ENCODE results near the gene PBRM1. TPM values are rescaled to one million over a fixed set of nuclear protein-coding genes. Genes with fewer than 3 reads are reported as not detected.
A peak's percentile ranks its signal among the peaks of the same experiment; 100 is the strongest.
"Not testable (repeated sequence)": the region's sequence is repeated elsewhere in the genome, so short reads cannot be mapped to it uniquely, and the experiment has no call there.

Gene PBRM1
- total RNA-seq, result 107 and 109 TPM in 2 replicates
- long read RNA-seq, partial matches to known transcripts, result 54 of 75 reads
- long read RNA-seq, other reads (novel, unspliced or antisense), result 21 of 75 reads

DNA sequence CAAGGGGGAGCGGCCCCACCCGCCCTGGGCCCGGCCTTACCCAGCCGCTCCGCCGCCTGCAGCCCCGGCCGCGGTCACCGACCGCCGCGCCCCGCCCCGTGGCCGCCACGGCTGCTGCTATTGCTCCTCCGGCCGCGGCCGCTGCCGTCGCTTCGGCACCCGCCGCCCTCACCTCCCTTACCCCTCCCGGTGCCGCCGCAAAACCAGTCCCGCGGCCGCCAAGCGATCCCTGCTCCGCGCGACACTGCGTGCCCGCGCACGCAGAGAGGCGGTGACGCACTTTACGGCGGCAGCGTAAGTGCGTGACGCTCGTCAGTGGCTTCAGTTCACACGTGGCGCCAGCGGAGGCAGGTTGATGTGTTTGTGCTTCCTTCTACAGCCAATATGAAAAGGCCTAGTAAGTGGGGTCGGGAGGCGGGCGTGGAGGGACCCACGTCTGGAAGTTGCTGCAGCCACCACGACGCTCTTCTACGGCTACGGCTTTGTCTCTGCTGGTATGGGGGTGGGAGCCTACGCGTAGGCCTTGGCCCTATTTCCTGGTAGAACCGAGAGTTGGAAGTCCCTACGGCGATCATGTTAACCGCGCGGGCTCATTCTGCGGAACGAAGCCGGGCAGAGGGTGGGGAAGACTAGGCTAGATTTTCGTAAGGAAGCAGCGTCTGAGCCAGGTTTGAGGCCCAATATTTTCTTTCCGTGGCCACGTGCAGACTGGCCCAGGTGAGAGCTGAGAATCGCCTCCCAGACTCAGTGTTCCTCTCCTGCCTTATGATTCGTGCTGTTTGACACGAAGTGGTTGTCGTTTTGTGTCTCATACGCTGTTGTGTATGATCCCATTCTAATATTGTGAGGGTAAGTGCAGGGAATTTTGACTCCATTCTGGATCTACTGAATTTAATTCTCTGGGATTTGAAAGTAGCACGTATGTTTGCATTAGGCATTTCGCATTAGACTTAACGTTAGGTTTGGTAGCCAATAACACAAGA lies at the start of gene PBRM1, which contains the start of gene GNL3:
PBRM1 (minus strand) TSS at position 205 of the 983 bp plus-strand sequence.
GNL3 (plus strand) TSS at position 324 of the 983 bp plus-strand sequence; CDS start at position 385, 61 bp downstream.
- Mint-ChIP-seq H3K36me3 (ENCODE audit: low read depth) (peaks cover 15% of the 10 kb centered on the region), H3K27ac (ENCODE audit: unreplicated experiment) (peak within 1 kb of the TSS; percentile 98), H3K9me3 (no peaks in the 10 kb centered on the region), H3K4me1 (peaks cover 60% of the 10 kb centered on the region), H3K27me3 (ENCODE audit: low read depth) (no peaks in the 10 kb centered on the region), H3K4me3 (peak within 1 kb of the TSS; percentile 98)
- peak; percentile 87 for DNase-seq (ENCODE audit: low read depth, low spot score)
- TF ChIP-seq, protein P1, sequence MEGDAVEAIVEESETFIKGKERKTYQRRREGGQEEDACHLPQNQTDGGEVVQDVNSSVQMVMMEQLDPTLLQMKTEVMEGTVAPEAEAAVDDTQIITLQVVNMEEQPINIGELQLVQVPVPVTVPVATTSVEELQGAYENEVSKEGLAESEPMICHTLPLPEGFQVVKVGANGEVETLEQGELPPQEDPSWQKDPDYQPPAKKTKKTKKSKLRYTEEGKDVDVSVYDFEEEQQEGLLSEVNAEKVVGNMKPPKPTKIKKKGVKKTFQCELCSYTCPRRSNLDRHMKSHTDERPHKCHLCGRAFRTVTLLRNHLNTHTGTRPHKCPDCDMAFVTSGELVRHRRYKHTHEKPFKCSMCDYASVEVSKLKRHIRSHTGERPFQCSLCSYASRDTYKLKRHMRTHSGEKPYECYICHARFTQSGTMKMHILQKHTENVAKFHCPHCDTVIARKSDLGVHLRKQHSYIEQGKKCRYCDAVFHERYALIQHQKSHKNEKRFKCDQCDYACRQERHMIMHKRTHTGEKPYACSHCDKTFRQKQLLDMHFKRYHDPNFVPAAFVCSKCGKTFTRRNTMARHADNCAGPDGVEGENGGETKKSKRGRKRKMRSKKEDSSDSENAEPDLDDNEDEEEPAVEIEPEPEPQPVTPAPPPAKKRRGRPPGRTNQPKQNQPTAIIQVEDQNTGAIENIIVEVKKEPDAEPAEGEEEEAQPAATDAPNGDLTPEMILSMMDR (conservative IDR thresholded peaks at IDR 0.05), result no peak

DNA sequence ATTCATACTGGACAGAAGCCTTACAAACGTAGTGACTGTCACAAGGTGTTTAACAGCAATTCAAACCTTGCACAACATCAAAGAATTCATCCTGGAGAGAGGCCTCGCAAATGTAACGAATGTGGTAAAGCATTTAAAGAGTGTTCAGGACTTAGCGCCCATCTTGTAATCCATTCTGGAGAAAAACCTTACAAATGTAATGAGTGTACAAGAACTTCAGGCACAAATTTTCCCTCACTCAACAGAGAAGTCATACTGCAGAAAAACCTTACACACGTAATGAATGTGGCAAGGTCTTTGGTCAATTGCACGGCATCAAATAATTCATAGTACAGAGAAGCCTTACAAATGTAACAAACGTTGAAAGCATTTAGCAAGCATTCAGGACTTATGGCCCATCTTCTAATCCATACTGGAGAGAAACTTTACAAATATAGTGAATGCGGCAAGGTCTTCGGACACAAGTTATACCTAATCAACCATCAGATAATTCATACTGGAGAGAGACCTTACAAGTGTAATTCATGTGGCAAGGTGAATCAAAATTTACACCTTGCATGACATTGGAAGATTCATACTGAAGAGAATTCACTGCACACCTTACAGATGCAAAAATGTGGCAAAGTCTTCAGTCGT lies 47.7 kb upstream of the PBRM1 start:
- no peak overlapping the region for H3K4me3 Mint-ChIP-seq
- H3K36me3 Mint-ChIP-seq (ENCODE audit: low read depth), result peaks cover 63% of the 10 kb centered on the region
- H3K4me1 Mint-ChIP-seq, result no peaks in the 10 kb centered on the region
- H3K27ac Mint-ChIP-seq (ENCODE audit: unreplicated experiment), result no peak overlapping the region
- TF ChIP-seq, protein P1 (conservative IDR thresholded peaks at IDR 0.05), result no peak
- H3K27me3 Mint-ChIP-seq (ENCODE audit: low read depth), result no peaks in the 10 kb centered on the region
- no peak for DNase-seq (ENCODE audit: low read depth, low spot score)
- peaks cover 7% of the 10 kb centered on the region for H3K9me3 Mint-ChIP-seq

DNA sequence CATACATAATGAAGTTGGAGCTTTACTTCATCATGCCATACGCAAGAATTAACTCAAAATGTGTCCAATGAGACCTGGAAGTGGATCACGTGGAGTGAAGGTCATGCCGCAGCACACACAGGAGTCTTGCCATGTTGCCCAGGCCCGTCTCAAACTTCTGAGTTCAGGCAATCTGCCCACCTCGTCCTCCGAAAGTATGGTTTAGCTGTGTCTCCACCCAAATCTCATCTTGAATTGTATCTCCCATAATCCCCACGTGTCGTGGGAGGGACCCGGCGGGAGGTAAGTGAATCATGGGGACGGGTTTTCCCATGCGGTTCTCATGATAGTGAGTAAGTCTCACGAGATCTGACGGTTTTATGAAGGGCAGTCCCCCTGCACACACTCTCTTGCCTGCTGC lies 45.9 kb upstream of the PBRM1 start:
- Mint-ChIP-seq H3K4me1 (no peaks in the 10 kb centered on the region), H3K4me3 (no peak overlapping the region), H3K27me3 (ENCODE audit: low read depth) (no peaks in the 10 kb centered on the region), H3K36me3 (ENCODE audit: low read depth) (peaks cover 69% of the 10 kb centered on the region), H3K27ac (ENCODE audit: unreplicated experiment) (no peak overlapping the region), H3K9me3 (peaks cover 8% of the 10 kb centered on the region)
- TF ChIP-seq, protein P1 (conservative IDR thresholded peaks at IDR 0.05), result no peak
- no peak for DNase-seq (ENCODE audit: low read depth, low spot score)

DNA sequence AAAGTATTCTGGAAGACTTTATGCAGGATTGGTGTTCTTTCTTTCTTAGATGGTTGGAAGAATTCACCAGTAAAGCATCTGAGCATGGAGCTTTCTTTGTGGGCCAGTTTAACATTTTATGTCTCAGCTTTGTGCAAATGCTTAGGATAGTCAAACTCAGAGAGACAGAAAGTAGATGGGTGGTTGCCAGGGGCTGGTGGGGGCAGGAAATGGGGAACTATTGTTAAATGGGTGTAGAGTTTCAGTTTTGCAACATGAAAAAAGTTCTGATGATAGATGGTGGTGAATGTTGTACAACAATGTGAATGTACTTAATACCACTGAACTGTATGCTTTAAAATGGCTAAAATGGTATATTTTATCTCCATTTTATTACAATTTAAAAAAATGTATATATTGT lies 45.0 kb upstream of the PBRM1 start:
- H3K4me1 Mint-ChIP-seq, result no peaks in the 10 kb centered on the region
- TF ChIP-seq, protein P1 (conservative IDR thresholded peaks at IDR 0.05), result no peak
- H3K4me3 Mint-ChIP-seq, result no peak overlapping the region
- H3K9me3 Mint-ChIP-seq, result peaks cover 8% of the 10 kb centered on the region
- H3K36me3 Mint-ChIP-seq (ENCODE audit: low read depth), result peaks cover 67% of the 10 kb centered on the region
- no peak for DNase-seq (ENCODE audit: low read depth, low spot score)
- H3K27me3 Mint-ChIP-seq (ENCODE audit: low read depth), result no peaks in the 10 kb centered on the region
- H3K27ac Mint-ChIP-seq (ENCODE audit: unreplicated experiment), result no peak overlapping the region

DNA sequence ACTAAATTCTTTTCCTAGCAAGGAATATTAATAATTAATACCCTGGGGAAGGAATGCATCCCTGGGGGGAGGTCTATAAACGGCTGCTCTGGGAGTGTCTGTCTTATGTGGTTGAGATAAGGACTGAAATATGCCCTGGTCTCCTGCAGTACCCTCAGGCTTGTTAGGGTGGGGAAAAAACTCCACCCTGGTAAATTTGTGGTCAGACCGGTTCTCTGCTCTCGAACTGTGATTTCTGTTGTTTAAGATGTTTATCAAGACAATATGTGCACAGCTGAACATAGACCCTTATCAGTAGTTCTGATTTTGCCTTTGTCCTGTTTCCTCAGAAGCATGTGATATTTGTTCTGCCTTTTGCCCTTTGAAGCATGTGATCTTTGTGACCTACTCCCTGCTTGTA lies 43.0 kb upstream of the PBRM1 start:
- peaks cover 60% of the 10 kb centered on the region for H3K36me3 Mint-ChIP-seq (ENCODE audit: low read depth)
- DNase-seq (ENCODE audit: low read depth, low spot score); H3K4me3 Mint-ChIP-seq; H3K4me1 Mint-ChIP-seq; H3K27ac Mint-ChIP-seq (ENCODE audit: unreplicated experiment); H3K27me3 Mint-ChIP-seq (ENCODE audit: low read depth); H3K9me3 Mint-ChIP-seq: not testable (repeated sequence)
